Stimulated activated naive B cell treated with anti-CD40 and anti-IgM and Interleukin-4, amounts not matched to agents 10 μg/mL and 1 μg/mL and 100 μg/mL, for 72 hours (primary cell): ENCODE measurements around the gene ZFAND3.

Source experiments
- ATAC-seq, 2 donors: fragments of 150-1000 bp; cut with Tn5 transposase; replicated peaks; 2 replicates each; pipeline ENCODE4 v1.10.0; 2021; ENCODE audit warnings: moderate library complexity in 1 of 2
- DNase-seq: peaks from one replicate; pipeline ENCODE4 v3.0.0; 2021
- H3K27ac Mint-ChIP-seq: one replicate; pipeline ENCODE4 v1.8.0; 2022; ENCODE audit warnings: mild to moderate bottlenecking, mixed read lengths
- H3K27me3 Mint-ChIP-seq, 2 donors: one replicate each; pipeline ENCODE4 v1.8.0; 2022; ENCODE audit warnings: mixed read lengths in 2 of 2
- H3K36me3 Mint-ChIP-seq, 2 donors: one replicate each; pipeline ENCODE4 v1.8.0; 2022; ENCODE audit warnings: mixed read lengths in 2 of 2, mild to moderate bottlenecking in 1 of 2
- H3K4me1 Mint-ChIP-seq, 2 donors: one replicate each; pipeline ENCODE4 v1.8.0; 2022; ENCODE audit warnings: mixed read lengths in 2 of 2, mild to moderate bottlenecking in 1 of 2
- H3K4me3 Mint-ChIP-seq, 2 donors: one replicate each; pipeline ENCODE4 v1.8.0; 2022; ENCODE audit warnings: mild to moderate bottlenecking in 2 of 2, mixed read lengths in 2 of 2, moderate library complexity in 1 of 2
- H3K9me3 Mint-ChIP-seq, 2 donors: one replicate each; pipeline ENCODE4 v1.8.0; 2022; ENCODE audit warnings: mixed read lengths in 2 of 2, mild to moderate bottlenecking in 1 of 2

ZFAND3 gene

GRCh38 chr6:38166411-38167240, 347.1 kb downstream of the ZFAND3 start:
- Mint-ChIP-seq H3K27ac (no peak overlapping the region), H3K9me3 (no peaks in the 10 kb centered on the region), H3K4me1 (peaks cover 0 to 2% of the 10 kb centered on the region in 2 donors), H3K4me3 (no peak overlapping the region), H3K36me3 (peaks cover 7 to 18% of the 10 kb centered on the region in 2 donors), H3K27me3 (no peaks in the 10 kb centered on the region)
- ATAC-seq (no peak), DNase-seq (no peak)

GRCh38 chr6:38167598-38167997, 348.1 kb downstream of the ZFAND3 start:
- Mint-ChIP-seq H3K27ac (no peak overlapping the region), H3K9me3 (no peaks in the 10 kb centered on the region), H3K4me3 (no peak overlapping the region), H3K4me1 (no peaks in the 10 kb centered on the region), H3K36me3 (peaks cover 7 to 14% of the 10 kb centered on the region in 2 donors), H3K27me3 (no peaks in the 10 kb centered on the region)
- ATAC-seq (no peak), DNase-seq (no peak)

- no peaks in the 10 kb centered on the region for H3K9me3 Mint-ChIP-seq
- ATAC-seq (no peak), DNase-seq (no peak)
- no peaks in the 10 kb centered on the region for H3K27me3 Mint-ChIP-seq
- no peaks in the 10 kb centered on the region for H3K4me1 Mint-ChIP-seq
- no peak overlapping the region for H3K4me3 Mint-ChIP-seq
- H3K27ac Mint-ChIP-seq, result peak overlapping the region; percentile 20
- H3K36me3 Mint-ChIP-seq, result peaks cover 7 to 14% of the 10 kb centered on the region in 2 donors
Observed at GRCh38 chr6:38168126-38168525, 348.6 kb downstream of the ZFAND3 start.

- H3K4me3 Mint-ChIP-seq, result no peak overlapping the region
- no peaks in the 10 kb centered on the region for H3K27me3 Mint-ChIP-seq
- peaks cover 12 to 20% of the 10 kb centered on the region in 2 donors for H3K36me3 Mint-ChIP-seq
- H3K27ac Mint-ChIP-seq, result peak overlapping the region; percentile 37
- DNase-seq, result no peak
- ATAC-seq, result no peak
- H3K4me1 Mint-ChIP-seq, result no peaks in the 10 kb centered on the region
- H3K9me3 Mint-ChIP-seq, result no peaks in the 10 kb centered on the region
Observed at GRCh38 chr6:38168699-38169098, 349.2 kb downstream of the ZFAND3 start.

GRCh38 chr6:38169221-38169976, 349.9 kb downstream of the ZFAND3 start:
- H3K9me3 Mint-ChIP-seq, result no peaks in the 10 kb centered on the region
- H3K27ac Mint-ChIP-seq, result peak overlapping the region; percentile 62
- H3K4me1 Mint-ChIP-seq, result no peaks in the 10 kb centered on the region
- no peaks in the 10 kb centered on the region for H3K27me3 Mint-ChIP-seq
- H3K36me3 Mint-ChIP-seq, result peaks cover 8 to 20% of the 10 kb centered on the region in 2 donors
- H3K4me3 Mint-ChIP-seq, result no peak overlapping the region
- no peak for DNase-seq
- ATAC-seq, result no peak

- DNase-seq, result no peak
- Mint-ChIP-seq H3K27ac (no peak overlapping the region), H3K27me3 (no peaks in the 10 kb centered on the region), H3K4me3 (no peak overlapping the region), H3K9me3 (no peaks in the 10 kb centered on the region), H3K4me1 (no peaks in the 10 kb centered on the region), H3K36me3 (peaks cover 12 to 22% of the 10 kb centered on the region in 2 donors)
- ATAC-seq, result no peak
Observed at GRCh38 chr6:38169977-38170526, 350.5 kb downstream of the ZFAND3 start.

- no peak overlapping the region for H3K4me3 Mint-ChIP-seq
- ATAC-seq (no peak), DNase-seq (no peak)
- H3K9me3 Mint-ChIP-seq, result no peaks in the 10 kb centered on the region
- no peaks in the 10 kb centered on the region for H3K27me3 Mint-ChIP-seq
- no peak overlapping the region for H3K27ac Mint-ChIP-seq
- H3K4me1 Mint-ChIP-seq, result no peaks in the 10 kb centered on the region
- H3K36me3 Mint-ChIP-seq, result peaks cover 14 to 27% of the 10 kb centered on the region in 2 donors
Observed at GRCh38 chr6:38170666-38171355, 351.3 kb downstream of the ZFAND3 start.

- no peak for ATAC-seq
- no peak overlapping the region for H3K4me3 Mint-ChIP-seq
- peaks cover 18 to 27% of the 10 kb centered on the region in 2 donors for H3K36me3 Mint-ChIP-seq
- no peaks in the 10 kb centered on the region for H3K4me1 Mint-ChIP-seq
- DNase-seq, result no peak
- peak overlapping the region; percentile 70 for H3K27ac Mint-ChIP-seq
- no peaks in the 10 kb centered on the region for H3K9me3 Mint-ChIP-seq
- H3K27me3 Mint-ChIP-seq, result no peaks in the 10 kb centered on the region
Observed at GRCh38 chr6:38171997-38172738, 352.6 kb downstream of the ZFAND3 start.

- H3K4me1 Mint-ChIP-seq, result no peaks in the 10 kb centered on the region
- DNase-seq (no peak), ATAC-seq (no peak)
- H3K36me3 Mint-ChIP-seq, result peaks cover 18 to 25% of the 10 kb centered on the region in 2 donors
- H3K27ac Mint-ChIP-seq, result no peak overlapping the region
- no peaks in the 10 kb centered on the region for H3K9me3 Mint-ChIP-seq
- no peak overlapping the region for H3K4me3 Mint-ChIP-seq
- H3K27me3 Mint-ChIP-seq, result no peaks in the 10 kb centered on the region
Observed at GRCh38 chr6:38172739-38173410, 353.3 kb downstream of the ZFAND3 start.

GRCh38 chr6:38173909-38174308, 354.4 kb downstream of the ZFAND3 start:
- H3K27ac Mint-ChIP-seq, result no peak overlapping the region
- ATAC-seq (no peak), DNase-seq (no peak)
- H3K9me3 Mint-ChIP-seq, result no peaks in the 10 kb centered on the region
- H3K27me3 Mint-ChIP-seq, result no peaks in the 10 kb centered on the region
- H3K4me1 Mint-ChIP-seq, result peaks cover 3 to 4% of the 10 kb centered on the region in 2 donors
- peaks cover 18 to 28% of the 10 kb centered on the region in 2 donors for H3K36me3 Mint-ChIP-seq
- H3K4me3 Mint-ChIP-seq, result no peak overlapping the region

GRCh38 chr6:38174315-38174714, 354.8 kb downstream of the ZFAND3 start:
- peaks cover 3 to 4% of the 10 kb centered on the region in 2 donors for H3K4me1 Mint-ChIP-seq
- DNase-seq, result no peak

GRCh38 chr6:38174806-38175495, 355.4 kb downstream of the ZFAND3 start:
- H3K9me3 Mint-ChIP-seq, result no peaks in the 10 kb centered on the region
- no peak overlapping the region for H3K4me3 Mint-ChIP-seq
- H3K27ac Mint-ChIP-seq, result peak overlapping the region; percentile 33
- peaks cover 18 to 28% of the 10 kb centered on the region in 2 donors for H3K36me3 Mint-ChIP-seq
- H3K27me3 Mint-ChIP-seq, result no peaks in the 10 kb centered on the region
- no peak for ATAC-seq
- peaks cover 3 to 4% of the 10 kb centered on the region in 2 donors for H3K4me1 Mint-ChIP-seq
- no peak for DNase-seq

More at GRCh38 chr6:38174315-38174714, 354.8 kb downstream of the ZFAND3 start:
- Mint-ChIP-seq H3K27ac (no peak overlapping the region), H3K36me3 (peaks cover 18 to 28% of the 10 kb centered on the region in 2 donors), H3K9me3 (no peaks in the 10 kb centered on the region), H3K4me3 (no peak overlapping the region), H3K27me3 (no peaks in the 10 kb centered on the region)
- ATAC-seq, result no peak

GRCh38 chr6:38175786-38176185, 356.3 kb downstream of the ZFAND3 start:
- peaks cover 14 to 31% of the 10 kb centered on the region in 2 donors for H3K36me3 Mint-ChIP-seq
- ATAC-seq, result no peak
- no peaks in the 10 kb centered on the region for H3K27me3 Mint-ChIP-seq
- H3K4me1 Mint-ChIP-seq, result peaks cover 4 to 5% of the 10 kb centered on the region in 2 donors
- H3K27ac Mint-ChIP-seq, result no peak overlapping the region
- H3K9me3 Mint-ChIP-seq, result no peaks in the 10 kb centered on the region
- no peak overlapping the region for H3K4me3 Mint-ChIP-seq
- no peak for DNase-seq
